ENCODE data around the gene MMP2. TPM values are rescaled to one million over a fixed set of nuclear protein-coding genes. Genes with fewer than 3 reads are reported as not detected.

The MMP2 gene
- total and polyA plus RNA-seq, 2 experiments from 2014 or later = 25.6 to 43.8 TPM

DNA sequence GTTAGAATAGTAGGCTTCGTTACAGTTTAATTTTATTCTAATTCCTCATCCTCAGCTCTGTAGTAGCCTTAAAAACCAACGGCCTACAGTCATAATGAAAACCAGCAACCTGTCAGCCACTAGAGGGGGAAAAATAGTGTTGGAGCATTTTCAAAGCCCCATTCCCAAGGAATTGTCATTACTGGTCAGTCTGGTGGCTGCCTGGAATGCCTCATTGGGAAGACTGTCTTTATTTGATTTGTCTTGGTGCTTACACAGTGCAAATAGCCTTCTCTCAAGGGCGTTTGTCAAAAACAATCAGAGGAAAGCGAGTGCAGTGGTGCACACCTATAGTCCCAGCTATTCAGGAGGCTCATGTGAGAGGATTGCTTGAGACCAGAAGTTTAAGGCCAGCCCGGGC lies 34.6 kb downstream of the MMP2 start (continued):
- TF ChIP-seq, protein P1, sequence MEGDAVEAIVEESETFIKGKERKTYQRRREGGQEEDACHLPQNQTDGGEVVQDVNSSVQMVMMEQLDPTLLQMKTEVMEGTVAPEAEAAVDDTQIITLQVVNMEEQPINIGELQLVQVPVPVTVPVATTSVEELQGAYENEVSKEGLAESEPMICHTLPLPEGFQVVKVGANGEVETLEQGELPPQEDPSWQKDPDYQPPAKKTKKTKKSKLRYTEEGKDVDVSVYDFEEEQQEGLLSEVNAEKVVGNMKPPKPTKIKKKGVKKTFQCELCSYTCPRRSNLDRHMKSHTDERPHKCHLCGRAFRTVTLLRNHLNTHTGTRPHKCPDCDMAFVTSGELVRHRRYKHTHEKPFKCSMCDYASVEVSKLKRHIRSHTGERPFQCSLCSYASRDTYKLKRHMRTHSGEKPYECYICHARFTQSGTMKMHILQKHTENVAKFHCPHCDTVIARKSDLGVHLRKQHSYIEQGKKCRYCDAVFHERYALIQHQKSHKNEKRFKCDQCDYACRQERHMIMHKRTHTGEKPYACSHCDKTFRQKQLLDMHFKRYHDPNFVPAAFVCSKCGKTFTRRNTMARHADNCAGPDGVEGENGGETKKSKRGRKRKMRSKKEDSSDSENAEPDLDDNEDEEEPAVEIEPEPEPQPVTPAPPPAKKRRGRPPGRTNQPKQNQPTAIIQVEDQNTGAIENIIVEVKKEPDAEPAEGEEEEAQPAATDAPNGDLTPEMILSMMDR (conservative IDR thresholded peaks at IDR 0.05; ENCODE audit: low read depth in 2 of 2) = peak; percentile 29 to 47
- TF ChIP-seq ZNF114 (CRISPR knock-in tag; IDR thresholded peaks at IDR 0.05) = no peak
- TF ChIP-seq CREB1 (CRISPR knock-in tag; IDR thresholded peaks at IDR 0.05; ENCODE audit: low read depth) = no peak
- TF ChIP-seq EZH2 (IDR thresholded peaks at IDR 0.05; ENCODE audit: low read depth, unreplicated experiment) = no peak

DNA sequence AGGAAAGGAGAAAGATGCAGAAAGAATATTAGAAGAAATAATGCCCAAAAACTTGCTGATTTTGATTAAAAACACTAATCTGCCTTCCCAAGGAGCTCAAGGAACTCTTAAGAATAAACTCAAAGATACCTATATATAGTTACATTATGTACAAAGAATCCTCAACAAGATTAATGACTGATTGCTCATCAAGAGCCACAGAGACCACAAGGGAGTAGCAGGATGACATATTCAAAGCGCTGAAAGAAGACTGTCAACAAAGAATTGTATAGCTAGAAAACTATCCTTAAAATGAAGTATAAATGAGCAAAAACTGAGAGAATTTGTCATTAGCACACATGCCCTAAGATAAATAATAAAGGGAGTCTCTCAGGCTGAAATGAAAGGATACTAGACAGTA lies 36.1 kb downstream of the MMP2 start:
- H3K27ac Mint-ChIP-seq = no peak overlapping the region
- Histone ChIP-seq H3K36me3 (ENCODE audit: insufficient read depth) (no peaks in the 10 kb centered on the region), H2AFZ (no peak overlapping the region), H4K20me1 (replicated peaks; ENCODE audit: insufficient read depth) (no peaks in the 10 kb centered on the region; the same call in 1 of the 2 replicates), H3K27ac (ENCODE audit: low read depth) (no peak overlapping the region), H3K79me2 (replicated peaks; ENCODE audit: insufficient read depth) (peaks cover 11% of the 10 kb centered on the region), H3K27me3 (ENCODE audit: insufficient read depth) (no peaks in the 10 kb centered on the region), H3K4me3 (no peak overlapping the region), H3K4me1 (ENCODE audit: insufficient read depth) (0 out of 2 replicates have a peak, but pooled peaks cover under 1% of the 10 kb centered on the region), H3F3A (replicated peaks; ENCODE audit: low read depth) (no peaks in the 10 kb centered on the region), H3K9me2 (ENCODE audit: insufficient read depth) (peaks cover 10% of the 10 kb centered on the region; the same call in 1 of the 2 replicates), H3K4me2 (no peak overlapping the region)
- H3K27me3 Mint-ChIP-seq (ENCODE audit: insufficient read depth, low read depth, poor library complexity) = no peaks in the 10 kb centered on the region
- peaks cover 36% of the 10 kb centered on the region for H3K9me3 Mint-ChIP-seq
- H3K36me3 Mint-ChIP-seq (ENCODE audit: low read depth) = peaks cover 43% of the 10 kb centered on the region
- peaks cover 4% of the 10 kb centered on the region; the same call in 2 of the 3 replicates for H3K4me1 Mint-ChIP-seq
- H3K4me3 Mint-ChIP-seq = no peak overlapping the region
- TF ChIP-seq, protein P2, sequence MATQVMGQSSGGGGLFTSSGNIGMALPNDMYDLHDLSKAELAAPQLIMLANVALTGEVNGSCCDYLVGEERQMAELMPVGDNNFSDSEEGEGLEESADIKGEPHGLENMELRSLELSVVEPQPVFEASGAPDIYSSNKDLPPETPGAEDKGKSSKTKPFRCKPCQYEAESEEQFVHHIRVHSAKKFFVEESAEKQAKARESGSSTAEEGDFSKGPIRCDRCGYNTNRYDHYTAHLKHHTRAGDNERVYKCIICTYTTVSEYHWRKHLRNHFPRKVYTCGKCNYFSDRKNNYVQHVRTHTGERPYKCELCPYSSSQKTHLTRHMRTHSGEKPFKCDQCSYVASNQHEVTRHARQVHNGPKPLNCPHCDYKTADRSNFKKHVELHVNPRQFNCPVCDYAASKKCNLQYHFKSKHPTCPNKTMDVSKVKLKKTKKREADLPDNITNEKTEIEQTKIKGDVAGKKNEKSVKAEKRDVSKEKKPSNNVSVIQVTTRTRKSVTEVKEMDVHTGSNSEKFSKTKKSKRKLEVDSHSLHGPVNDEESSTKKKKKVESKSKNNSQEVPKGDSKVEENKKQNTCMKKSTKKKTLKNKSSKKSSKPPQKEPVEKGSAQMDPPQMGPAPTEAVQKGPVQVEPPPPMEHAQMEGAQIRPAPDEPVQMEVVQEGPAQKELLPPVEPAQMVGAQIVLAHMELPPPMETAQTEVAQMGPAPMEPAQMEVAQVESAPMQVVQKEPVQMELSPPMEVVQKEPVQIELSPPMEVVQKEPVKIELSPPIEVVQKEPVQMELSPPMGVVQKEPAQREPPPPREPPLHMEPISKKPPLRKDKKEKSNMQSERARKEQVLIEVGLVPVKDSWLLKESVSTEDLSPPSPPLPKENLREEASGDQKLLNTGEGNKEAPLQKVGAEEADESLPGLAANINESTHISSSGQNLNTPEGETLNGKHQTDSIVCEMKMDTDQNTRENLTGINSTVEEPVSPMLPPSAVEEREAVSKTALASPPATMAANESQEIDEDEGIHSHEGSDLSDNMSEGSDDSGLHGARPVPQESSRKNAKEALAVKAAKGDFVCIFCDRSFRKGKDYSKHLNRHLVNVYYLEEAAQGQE (IDR thresholded peaks at IDR 0.05; ENCODE audit: unreplicated experiment) = no peak
- TF ChIP-seq NANOG (IDR thresholded peaks at IDR 0.05; ENCODE audit: borderline replicate concordance) = no peak
- ATAC-seq = no peak
- no peak for DNase-seq (ENCODE audit: low spot score)

DNA sequence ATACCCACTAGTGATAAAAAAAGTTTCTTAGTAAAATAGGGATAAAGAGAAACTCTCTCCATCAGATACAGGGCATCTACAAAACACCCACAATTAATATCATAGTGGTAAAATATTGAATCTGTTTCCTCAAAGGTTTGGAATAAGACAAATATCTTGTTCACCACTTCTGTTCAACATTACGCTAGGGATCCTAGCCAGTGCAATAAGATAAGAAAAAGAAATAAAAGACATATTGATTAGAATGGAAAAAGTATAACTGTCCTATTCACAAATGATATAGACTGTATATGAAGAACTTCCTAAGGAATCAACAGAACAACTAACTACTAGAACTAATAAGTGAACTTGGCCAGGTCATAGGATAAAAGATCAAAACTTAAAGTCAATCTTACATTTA lies 42.8 kb downstream of the MMP2 start:
- Mint-ChIP-seq H3K27ac (no peak overlapping the region), H3K27me3 (ENCODE audit: insufficient read depth, low read depth, poor library complexity) (no peaks in the 10 kb centered on the region), H3K4me1 (peaks cover 8% of the 10 kb centered on the region), H3K4me3 (no peak overlapping the region), H3K36me3 (ENCODE audit: low read depth) (peaks cover 21% of the 10 kb centered on the region; the same call in 2 of the 3 replicates), H3K9me3 (peaks cover 18% of the 10 kb centered on the region)
- peaks cover 5% of the 10 kb centered on the region; the same call in 1 of the 2 replicates for H3K36me3 ChIP-seq (ENCODE audit: insufficient read depth)
- H4K20me1 ChIP-seq (replicated peaks; ENCODE audit: insufficient read depth) = no peaks in the 10 kb centered on the region
- no peak overlapping the region for H3K27ac ChIP-seq (ENCODE audit: low read depth)
- no peaks in the 10 kb centered on the region for H3F3A ChIP-seq (replicated peaks; ENCODE audit: low read depth)
- H3K9me2 ChIP-seq (ENCODE audit: insufficient read depth) = peaks cover 4% of the 10 kb centered on the region; the same call in 1 of the 2 replicates
- no peaks in the 10 kb centered on the region for H3K27me3 ChIP-seq (ENCODE audit: insufficient read depth)
- no peak for DNase-seq (ENCODE audit: low spot score)
- no peak for ATAC-seq
- H3K4me2 ChIP-seq = no peak overlapping the region
- H2AFZ ChIP-seq = no peak overlapping the region
- no peak overlapping the region for H3K4me3 ChIP-seq
- TF ChIP-seq, protein P2 (IDR thresholded peaks at IDR 0.05; ENCODE audit: unreplicated experiment) = no peak
- no peak for TF ChIP-seq POLR2AphosphoS5 (IDR thresholded peaks at IDR 0.05; ENCODE audit: low read depth)
- no peaks in the 10 kb centered on the region for H3K4me1 ChIP-seq (ENCODE audit: insufficient read depth)
- H3K79me2 ChIP-seq (replicated peaks; ENCODE audit: insufficient read depth) = no peaks in the 10 kb centered on the region

All from GM23338 (cell line).